ENCODE measurements around the gene COMMD2. TPM values are rescaled to one million over a fixed set of nuclear protein-coding genes. Genes with fewer than 3 reads are reported as not detected.

Gene COMMD2
- total RNA-seq = 24.8 and 44.6 TPM in 2 replicates

DNA sequence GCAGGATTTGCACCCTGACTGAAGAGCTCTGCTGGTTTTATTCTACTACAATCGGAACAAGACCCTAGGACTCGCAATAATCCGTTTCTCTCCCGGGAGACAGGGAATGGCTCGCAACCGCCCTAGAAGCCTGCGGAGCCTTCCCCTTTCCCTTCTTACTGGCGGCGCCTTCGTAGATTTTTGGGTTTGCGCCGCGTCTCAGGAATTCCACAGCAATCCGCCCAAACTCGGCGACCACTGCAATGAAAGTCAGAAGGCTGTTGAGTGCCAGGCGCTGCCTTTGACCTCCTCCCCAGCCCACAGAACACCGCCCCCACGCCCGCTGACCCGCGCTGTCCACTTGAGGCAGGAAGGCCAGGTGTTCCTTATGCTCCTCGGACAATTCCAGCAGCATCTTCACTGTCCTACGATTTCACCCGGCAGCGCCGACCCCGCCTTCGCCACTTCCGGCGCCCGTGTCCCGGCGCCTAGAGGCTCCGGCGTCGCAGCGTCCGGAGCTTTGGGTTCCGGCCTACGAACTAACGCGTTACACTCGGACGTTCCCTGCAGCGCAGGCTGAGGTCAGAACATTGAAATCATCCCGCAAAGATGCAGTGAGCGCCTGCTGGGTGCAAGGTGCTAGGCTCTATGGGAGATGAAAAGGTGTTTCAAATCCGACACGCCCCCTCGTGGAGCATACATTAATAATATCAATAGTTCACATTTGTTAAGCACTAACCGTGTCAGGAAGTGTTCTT, at the start of gene COMMD2:
COMMD2 (minus strand) TSS at position 439 of the 737 bp plus-strand sequence; CDS start at position 394, 45 bp downstream.

DNA sequence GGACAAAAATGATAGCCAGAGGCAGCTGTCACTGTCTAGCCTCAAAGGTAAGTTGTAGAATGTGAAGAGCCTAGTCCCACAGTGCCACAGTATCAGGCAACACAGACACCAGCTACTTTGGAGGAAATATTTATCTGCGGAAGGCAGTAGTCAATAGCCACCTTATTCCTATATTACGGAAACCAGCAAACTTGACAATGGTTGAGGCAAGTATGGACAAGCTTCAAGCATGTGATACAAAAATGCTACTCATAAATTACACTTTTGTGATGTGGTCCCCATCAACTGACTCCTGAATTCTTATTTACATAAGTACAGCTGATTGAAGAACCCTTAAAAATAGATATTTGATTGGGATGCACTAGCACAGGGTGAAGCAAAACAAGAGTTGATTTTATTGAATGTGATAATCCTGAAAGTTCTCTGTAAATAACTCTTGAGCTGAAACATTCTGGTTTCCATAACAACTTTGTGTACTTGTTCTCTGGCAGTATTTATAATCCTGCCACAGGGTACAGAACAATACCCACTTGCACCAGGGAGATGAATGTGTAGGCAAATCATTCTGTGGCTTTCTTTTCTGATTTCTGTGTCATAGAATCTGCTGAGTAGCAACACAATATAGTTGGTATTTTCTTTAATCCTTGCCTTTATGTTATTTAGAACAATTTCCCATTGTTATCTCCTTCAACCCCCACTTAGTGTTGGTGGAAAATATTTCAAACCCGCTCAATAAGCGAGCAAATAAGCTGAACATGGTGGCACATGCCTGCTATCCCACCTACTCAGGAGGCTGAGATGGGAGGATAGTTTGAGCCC, 40.4 kb upstream of the COMMD2 start, which contains the start of gene ANKUB1:
ANKUB1 (minus strand) TSS at position 103 of the 819 bp plus-strand sequence. CDS start 188 bp downstream, outside the sequence.

Other genes with a start within 250 kb of the COMMD2 start
- 76.3 and 94.2 TPM in 2 replicates for gene WWTR1, start 94.5 kb downstream of the COMMD2 start, total RNA-seq
- not detected in 2 replicates for gene ANKUB1, start 40.1 kb upstream of the COMMD2 start, total RNA-seq
- 46.4 and 53.4 TPM in 2 replicates for gene RNF13, start 60.7 kb upstream of the COMMD2 start, total RNA-seq
- 75.7 and 88.7 TPM in 2 replicates for gene PFN2, start 218.4 kb upstream of the COMMD2 start, total RNA-seq